ENCODE data around the gene MEGF8. TPM values are rescaled to one million over a fixed set of nuclear protein-coding genes. Genes with fewer than 3 reads are reported as not detected.

MEGF8 gene
- total RNA-seq, 3 donors from 2014 or later, result 9.7 to 15.5 (median 10.8) TPM

DNA sequence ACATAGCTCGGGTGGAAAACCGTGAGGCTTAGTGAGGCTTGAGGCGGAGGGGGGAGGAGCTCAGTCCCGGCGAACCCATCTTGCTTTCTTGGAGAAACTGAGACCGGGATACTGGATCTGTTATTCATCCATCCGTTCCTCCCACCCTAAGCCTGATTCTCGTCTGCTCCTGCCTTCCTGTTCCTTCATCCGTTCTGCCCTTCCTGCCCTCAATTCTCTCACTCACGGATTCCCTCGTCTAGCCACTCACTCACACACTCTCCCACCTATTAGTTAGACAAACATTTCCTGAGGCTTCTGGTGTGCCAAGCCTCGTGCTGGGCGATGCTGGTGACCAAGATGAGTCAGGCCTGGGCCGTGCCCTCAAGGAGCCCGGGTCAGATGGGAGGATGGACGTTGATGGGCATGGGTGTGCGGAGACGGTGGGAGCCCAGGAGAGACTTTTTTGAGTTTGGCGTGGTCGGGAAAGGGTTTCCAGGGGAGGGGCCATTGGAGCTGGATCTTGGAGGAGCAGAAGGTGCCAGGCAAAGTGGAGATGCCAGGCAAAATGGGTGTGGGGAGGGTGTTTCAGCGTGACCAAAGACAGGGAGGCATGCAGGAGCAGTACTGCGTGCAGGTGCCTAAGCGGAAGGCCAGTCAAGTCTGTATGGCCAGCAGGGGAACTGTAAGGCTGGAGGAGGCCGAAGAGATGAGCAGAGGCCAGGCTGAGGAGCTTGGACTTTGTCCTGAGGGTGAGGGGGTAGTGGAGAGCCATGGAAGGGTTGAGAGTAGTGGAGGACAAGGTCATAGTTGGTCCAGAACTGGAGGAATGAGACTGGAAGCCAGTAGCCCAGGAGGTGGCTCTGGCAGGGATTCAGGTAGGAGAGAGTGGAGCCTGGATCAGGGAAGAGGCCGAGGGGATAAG, 72.1 kb downstream of the MEGF8 start:
- no peaks in the 10 kb centered on the region for H3K9me3 ChIP-seq
- peak in 1 of 3 donors; percentile 9 for TF ChIP-seq POLR2AphosphoS5 (IDR thresholded peaks at IDR 0.05)
- TF ChIP-seq, protein P1, sequence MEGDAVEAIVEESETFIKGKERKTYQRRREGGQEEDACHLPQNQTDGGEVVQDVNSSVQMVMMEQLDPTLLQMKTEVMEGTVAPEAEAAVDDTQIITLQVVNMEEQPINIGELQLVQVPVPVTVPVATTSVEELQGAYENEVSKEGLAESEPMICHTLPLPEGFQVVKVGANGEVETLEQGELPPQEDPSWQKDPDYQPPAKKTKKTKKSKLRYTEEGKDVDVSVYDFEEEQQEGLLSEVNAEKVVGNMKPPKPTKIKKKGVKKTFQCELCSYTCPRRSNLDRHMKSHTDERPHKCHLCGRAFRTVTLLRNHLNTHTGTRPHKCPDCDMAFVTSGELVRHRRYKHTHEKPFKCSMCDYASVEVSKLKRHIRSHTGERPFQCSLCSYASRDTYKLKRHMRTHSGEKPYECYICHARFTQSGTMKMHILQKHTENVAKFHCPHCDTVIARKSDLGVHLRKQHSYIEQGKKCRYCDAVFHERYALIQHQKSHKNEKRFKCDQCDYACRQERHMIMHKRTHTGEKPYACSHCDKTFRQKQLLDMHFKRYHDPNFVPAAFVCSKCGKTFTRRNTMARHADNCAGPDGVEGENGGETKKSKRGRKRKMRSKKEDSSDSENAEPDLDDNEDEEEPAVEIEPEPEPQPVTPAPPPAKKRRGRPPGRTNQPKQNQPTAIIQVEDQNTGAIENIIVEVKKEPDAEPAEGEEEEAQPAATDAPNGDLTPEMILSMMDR (IDR thresholded peaks at IDR 0.05), result no peak
- peak overlapping the region; percentile 44 to 67 (median 55) for H3K4me3 ChIP-seq
- H3K36me3 ChIP-seq, result no peaks in the 10 kb centered on the region
- H3K4me1 ChIP-seq, result peaks cover 5 to 7% of the 10 kb centered on the region in 2 donors
- intact Hi-C loops (cut with DNase I; ENCODE audit: low total_unique reads), result no loop called here
- H3K27me3 ChIP-seq, result no peaks in the 10 kb centered on the region
- peak in 1 of 2 donors; percentile 25 for DNase-seq (ENCODE audit: low spot score in 2 of 2)
- peak overlapping the region; percentile 98 to 99 for H3K27ac ChIP-seq

DNA sequence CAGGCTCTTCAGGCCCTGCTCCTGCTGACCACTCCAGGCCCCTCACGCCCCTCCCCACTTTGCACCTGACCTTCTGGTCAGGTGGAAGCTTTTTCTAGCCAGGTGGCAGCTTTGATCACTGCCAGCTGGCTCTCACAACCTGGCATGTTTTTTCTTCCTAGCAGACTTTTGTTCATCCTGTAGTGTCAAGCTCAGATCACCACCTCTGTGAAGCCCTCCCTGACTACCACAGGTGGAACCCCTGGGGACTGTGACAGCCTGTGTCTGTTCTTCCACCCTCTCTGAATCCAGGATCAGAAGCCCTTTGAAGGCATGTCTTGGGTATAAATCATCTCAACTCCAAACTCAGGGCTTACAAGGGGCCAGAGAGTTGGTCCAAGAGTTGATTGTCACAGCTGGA, 75.0 kb downstream of the MEGF8 start:
- no peak overlapping the region for H3K27ac ChIP-seq
- H3K4me1 ChIP-seq, result peaks cover 5 to 7% of the 10 kb centered on the region in 2 donors
- intact Hi-C loops (cut with DNase I; ENCODE audit: low total_unique reads), result no loop called here
- DNase-seq (ENCODE audit: low spot score in 2 of 2), result no peak
- no peaks in the 10 kb centered on the region for H3K27me3 ChIP-seq
- TF ChIP-seq POLR2A (IDR thresholded peaks at IDR 0.05), result no peak
- TF ChIP-seq, protein P1 (IDR thresholded peaks at IDR 0.05), result no peak
- TF ChIP-seq POLR2AphosphoS5 (IDR thresholded peaks at IDR 0.05), result no peak
- H3K4me3 ChIP-seq, result no peak overlapping the region
- no peaks in the 10 kb centered on the region for H3K36me3 ChIP-seq
- H3K9me3 ChIP-seq, result no peaks in the 10 kb centered on the region

DNA sequence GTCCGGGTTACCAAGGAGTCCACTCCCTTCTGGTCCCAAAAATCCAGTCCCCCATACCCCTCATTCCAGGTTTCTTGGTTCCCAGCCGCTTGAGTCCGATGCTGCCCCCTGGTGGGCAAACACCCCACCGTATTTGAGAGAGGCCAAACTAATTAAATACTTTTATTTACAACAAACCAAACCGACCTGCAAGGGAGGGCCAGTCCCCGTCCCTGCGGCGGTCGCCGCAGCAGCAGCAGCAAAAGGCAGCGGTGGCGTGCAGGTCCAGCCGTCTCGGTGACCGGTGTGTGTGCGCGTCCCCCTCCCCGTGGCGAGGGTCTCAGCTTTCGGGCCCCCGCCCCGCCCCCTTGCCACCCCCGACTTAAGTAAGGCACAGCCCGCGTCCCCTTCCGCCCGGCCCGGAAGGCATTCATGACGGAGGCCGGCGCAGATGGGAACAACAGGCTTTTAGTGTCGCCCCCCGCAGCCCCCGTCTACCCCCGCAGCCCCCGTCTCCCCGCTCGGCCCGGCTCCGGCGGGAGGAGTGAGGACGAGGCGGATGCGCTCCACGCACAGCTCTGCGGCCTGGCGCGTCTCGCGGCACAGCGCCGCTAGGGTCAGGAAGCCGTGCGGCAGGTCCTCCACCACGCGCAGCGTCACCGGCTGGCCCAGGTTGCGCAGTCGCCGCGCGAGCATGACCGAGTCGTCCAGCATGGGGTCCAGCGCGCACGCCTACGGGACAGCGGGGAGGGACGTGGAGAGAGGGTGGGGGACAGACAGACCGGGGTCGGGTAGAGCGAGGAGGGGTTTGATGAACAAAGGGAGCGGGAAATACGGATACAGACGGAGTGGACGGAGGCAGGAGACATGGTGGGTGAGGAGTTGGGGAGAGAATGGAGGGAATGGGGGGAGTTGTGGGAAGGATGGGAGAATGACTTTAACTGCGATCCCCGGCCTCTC, 76.2 kb downstream of the MEGF8 start:
- peak; percentile 85 to 87 for DNase-seq (ENCODE audit: low spot score in 2 of 2)
- H3K27me3 ChIP-seq, result no peaks in the 10 kb centered on the region
- H3K9me3 ChIP-seq, result no peaks in the 10 kb centered on the region
- TF ChIP-seq, protein P1 (IDR thresholded peaks at IDR 0.05), result peak; percentile 76 to 78 (median 78)
- TF ChIP-seq POLR2A (IDR thresholded peaks at IDR 0.05), result no peak
- TF ChIP-seq POLR2AphosphoS5 (IDR thresholded peaks at IDR 0.05), result peak in 2 of 3 donors; percentile 26 to 52
- peak overlapping the region; percentile 82 to 84 for H3K27ac ChIP-seq
- peaks cover 4 to 5% of the 10 kb centered on the region in 2 donors for H3K4me1 ChIP-seq
- intact Hi-C loops (cut with DNase I; ENCODE audit: low total_unique reads), result no loop called here
- peak overlapping the region; percentile 55 to 78 (median 70) for H3K4me3 ChIP-seq
- no peaks in the 10 kb centered on the region for H3K36me3 ChIP-seq

DNA sequence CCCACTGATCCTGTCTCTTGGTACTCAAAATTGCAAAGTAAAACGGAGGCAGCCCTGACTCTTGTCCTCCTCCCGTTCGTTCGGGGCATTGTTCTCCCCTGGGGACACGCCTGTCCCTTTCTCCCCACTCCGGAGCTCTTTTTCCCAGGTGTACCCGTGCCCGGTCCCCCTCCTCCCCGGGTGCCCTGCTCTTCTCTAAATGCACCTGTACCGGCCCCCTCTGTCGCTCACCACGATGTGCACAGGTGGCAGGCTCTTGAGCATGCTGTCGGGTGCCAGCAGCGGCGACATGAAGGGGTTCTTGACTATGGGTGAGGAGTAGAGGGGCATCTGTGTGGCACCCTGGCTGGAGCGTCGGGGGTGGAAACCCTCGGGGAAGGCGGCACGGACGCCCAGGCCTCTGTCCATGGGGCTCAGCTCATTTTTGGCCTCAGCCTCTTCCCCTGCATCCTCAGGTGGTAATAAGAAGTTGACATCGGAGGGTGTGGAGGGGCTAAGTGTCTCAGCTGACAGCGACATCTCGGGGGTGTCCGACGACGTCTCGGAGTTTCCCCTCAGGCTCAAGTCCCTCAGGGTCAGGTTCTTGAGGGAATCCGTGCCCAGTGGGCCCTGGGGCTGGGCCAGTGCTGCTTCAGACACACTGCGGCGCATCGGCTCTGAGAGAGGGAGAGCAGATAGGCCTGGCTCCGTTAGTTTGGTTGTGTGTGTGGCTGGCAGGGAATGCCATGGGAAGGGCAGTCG, 77.1 kb downstream of the MEGF8 start:
- Histone ChIP-seq H3K4me3 (peak overlapping the region; percentile 55 to 78 (median 70)), H3K4me1 (peaks cover 4% of the 10 kb centered on the region in 2 donors), H3K9me3 (no peaks in the 10 kb centered on the region), H3K27ac (peak overlapping the region; percentile 82 to 84), H3K27me3 (no peaks in the 10 kb centered on the region), H3K36me3 (no peaks in the 10 kb centered on the region)
- DNase-seq (ENCODE audit: low spot score in 2 of 2), result no peak
- intact Hi-C loops (cut with DNase I; ENCODE audit: low total_unique reads), result no loop called here
- TF ChIP-seq POLR2A (IDR thresholded peaks at IDR 0.05), result no peak
- TF ChIP-seq, protein P1 (IDR thresholded peaks at IDR 0.05), result no peak
- TF ChIP-seq POLR2AphosphoS5 (IDR thresholded peaks at IDR 0.05), result no peak

All from breast epithelium (tissue), 4 donors.